Stimulated activated CD8-positive, alpha-beta memory T cell treated with anti-CD3 and anti-CD28 coated beads, Interleukin-7, amount 100 ng/mL, for 4 hours (primary cell): ENCODE results near the gene OR2T27.
"Not testable (repeated sequence)": the region's sequence is repeated elsewhere in the genome, so short reads cannot be mapped to it uniquely, and the experiment has no call there.

Source experiments
- DNase-seq, 2 donors: peaks; one replicate each; pipeline ENCODE4 v3.0.0-alpha.2; 2020; ENCODE audit warnings: low read depth in 2 of 2

OR2T27 gene

DNA sequence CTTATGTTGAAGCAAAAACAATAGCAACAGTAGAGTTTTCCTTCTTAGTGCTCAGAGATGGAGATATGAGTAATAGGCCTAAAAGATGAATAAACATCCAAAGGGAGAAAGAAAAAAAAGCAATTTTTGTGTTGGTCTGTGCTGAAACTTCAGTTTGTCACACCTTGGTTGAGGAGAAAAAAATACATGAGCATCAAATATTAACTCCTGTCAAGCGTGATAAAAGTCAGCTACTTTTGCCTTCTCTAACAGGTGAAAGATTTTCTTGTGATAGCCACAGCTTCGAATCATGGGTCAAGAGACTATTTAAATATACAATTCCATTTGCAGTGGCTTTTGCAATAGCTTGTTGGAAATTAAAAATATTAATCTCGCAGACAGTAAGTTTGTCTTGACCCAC lies 14.4 kb downstream of the OR2T27 start:
- not testable (repeated sequence) for DNase-seq

DNA sequence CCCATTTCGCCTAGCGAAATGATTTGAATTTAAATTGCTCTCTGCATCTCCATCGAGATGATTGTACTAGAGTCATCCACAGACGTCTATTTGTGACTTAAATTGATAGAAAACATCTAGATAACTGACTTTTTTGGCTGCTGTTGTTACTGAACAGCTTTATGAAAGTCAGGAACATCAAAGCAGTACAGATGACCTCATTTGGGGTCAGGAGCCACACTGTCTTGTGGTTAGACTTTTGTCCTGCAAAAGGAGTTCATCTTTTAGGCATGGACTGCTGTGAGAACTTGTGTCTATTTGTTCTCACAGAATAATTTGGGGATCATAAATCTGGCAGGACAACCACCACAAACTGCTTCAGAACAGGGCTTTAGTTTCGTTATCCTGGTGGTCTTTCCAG lies 15.7 kb downstream of the OR2T27 start:
- not testable (repeated sequence) for DNase-seq

DNA sequence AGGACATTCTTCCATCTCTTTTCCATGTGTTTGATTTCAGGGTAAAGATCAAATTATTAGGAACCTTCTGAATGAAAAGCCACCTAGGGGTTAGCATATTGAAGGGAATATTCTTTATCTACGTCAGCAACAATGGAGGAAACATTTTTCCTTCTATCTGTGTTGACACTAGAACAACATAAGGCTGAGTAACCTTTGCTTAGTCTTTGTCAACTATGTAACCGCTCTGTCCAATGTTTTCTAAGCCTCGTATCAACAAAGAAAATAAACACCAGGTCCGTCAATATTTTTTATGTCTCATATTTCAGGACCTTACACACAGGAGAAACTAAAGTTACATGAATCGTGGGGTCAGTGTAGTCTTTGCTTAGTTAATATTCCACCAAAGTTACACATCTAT lies 18.7 kb downstream of the OR2T27 start:
- DNase-seq: not testable (repeated sequence)

DNA sequence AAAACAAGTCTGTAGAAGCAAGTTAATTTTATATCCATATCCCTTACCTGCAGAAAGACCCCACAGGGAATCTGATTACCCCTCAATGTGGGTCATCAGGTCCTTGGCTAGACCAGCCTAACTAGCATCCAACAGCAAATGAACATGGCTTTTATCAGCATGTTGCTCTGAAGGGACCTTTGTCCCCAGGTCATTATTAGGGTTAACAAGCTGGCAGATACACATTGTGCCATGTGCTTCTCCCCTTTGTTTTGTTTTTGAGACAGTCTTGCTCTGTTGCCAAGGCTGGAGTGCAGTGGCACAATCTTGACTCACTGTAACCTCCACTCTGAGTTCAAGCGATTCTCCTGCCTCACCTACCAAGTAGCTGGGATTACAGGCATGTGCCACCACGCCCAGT lies 20.3 kb downstream of the OR2T27 start, which contains the start of gene OR2T11:
TSS of gene OR2T11 (minus strand) at position 101 of the 400 bp plus-strand sequence. CDS start 7,963 bp downstream, outside the sequence.
- not testable (repeated sequence) for DNase-seq

DNA sequence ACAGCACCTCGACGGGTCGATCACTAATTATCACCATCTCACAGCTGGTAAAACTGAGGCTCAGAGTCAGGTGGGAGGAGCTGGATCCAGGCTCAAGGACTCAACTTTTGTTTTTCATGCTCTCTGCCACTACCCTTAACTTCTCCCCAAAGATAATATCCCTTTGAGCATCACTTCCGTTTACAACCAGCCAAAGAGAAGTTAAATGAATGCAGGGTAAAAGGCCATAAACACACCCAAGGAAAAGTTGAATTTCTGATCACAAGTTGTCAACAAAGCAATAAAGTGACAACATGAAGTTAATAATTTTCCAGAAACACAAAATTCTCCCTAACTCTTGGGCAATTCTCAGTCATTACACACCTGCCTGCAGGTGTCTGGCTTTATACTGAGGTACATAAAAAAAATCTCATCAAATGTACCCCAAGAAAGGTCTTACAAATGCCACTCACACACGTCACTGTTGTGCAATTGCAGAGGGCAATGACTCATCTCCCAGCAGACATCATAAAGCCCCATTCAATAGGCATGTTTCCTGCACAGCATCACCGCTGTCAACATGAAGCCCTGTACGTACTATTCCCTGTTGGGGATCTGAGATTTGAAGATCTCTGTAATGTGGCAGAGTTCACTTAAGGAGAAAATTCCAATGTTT lies 23.8 kb downstream of the OR2T27 start:
- DNase-seq: no peak

DNA sequence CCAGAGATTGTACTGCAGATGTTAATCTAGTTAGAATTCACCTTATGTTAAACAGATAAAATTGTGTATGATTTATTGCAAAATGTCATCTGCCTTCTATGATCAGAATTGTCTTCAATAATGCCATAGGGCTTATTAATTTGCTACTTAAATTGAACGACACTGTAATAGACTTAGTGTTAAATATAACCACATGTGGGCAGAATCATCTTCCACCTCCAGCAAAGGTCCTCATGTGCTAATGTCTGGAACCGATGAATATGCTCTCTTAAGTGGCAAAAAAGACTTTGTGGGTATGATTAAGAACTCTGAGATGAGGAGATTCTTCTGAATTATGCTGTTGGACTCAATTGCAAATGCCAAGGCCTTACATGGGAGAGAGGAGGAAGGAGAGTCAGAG lies 24.8 kb downstream of the OR2T27 start:
- no peak for DNase-seq

DNA sequence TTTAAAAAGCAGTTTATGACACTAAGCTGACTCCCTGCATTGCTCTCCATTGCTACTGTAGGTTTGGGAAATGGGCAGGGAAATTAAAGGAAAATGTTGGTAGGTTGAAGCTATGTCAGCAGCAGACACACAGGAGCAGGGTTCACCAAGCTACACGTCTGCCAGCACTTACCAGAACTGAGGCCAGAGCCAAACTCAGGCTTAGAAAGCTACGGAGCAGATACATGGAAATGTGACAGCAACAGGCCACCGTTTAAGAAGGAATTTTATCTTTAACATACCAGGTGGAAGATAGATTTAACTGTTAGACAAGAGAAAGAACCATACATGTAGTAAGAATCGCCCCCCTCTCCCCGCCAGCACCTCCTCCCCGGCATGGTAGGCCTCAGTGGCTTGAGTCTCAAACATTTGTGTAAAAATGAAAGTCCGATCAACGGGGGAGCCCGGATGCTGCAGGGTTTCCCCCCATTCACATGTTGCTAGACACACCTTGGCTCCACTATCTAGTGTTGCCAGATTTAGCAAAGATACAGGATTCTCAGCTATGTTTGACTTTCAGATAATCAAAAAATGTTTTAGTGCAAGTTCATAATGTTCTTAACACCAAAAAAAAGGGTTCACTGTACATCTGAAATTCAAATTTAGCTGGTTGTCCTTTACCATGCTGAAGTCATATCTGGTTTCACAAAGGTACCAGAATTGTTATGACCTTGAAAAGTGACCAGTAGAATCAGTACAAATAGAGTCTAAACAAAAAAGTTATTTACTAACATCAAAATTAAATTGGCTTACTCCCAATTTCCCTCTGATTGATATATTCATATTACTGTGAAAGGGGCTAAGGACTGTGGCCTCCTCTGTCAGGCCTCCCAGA lies 27.1 kb downstream of the OR2T27 start:
- no peak for DNase-seq

DNA sequence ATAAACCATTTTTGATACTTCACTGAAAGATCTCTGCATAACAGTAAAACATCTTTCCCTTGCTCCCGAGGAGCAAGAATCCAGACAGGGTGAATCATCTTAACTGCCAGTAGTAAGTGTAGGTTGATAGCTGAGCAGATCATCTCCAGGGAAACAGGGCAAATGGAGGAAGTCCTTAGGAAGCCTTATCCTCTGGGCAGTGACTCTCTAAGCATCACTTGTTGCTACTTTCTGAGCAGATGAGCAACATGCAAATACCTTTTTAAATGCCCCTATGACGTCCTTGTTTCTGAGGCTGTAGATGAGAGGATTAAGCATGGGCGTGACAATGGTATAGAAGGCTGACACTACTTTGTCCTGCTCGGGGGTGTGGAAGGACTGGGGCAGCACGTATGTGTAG lies 29.4 kb downstream of the OR2T27 start:
- no peak for DNase-seq

DNA sequence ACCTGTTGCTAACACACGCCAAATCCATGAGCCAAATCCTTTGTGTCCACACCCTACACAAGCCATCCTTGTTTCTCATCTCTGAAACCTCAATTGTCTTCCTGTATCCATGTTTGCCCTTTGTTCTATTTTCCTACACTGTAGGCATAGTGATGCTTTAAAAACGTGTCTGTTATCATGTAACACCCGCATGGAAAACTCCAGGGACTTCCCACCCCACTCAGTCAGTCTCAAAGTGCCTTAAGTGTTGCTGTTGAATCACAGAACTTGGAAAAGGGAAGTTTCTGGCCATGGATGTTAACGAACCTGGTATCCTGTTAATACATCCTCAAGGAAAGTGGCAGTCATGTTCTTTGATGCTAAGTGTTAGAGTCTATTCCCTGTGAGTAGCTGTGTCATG lies 30.2 kb downstream of the OR2T27 start:
- DNase-seq: no peak

DNA sequence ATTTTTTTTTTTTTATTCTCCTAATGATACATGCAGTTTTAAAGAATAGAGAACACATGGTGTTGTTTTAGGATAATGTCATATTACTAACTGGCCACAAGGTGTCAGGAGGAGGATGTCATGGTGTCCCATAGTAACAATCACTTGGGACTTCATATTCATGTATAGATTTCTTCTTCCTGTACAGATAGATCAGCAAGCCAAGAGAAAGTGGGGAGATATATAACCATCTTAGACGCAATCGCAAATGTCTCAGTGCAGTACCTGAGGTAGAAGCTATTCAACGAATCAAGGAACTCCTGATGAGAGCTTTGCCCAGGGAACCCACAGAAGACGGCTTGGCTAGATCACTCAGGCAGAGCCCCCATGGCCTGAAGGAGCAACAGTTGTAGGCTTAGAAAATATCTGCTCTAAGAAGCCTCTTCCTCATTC lies 32.7 kb downstream of the OR2T27 start:
- no peak for DNase-seq

DNA sequence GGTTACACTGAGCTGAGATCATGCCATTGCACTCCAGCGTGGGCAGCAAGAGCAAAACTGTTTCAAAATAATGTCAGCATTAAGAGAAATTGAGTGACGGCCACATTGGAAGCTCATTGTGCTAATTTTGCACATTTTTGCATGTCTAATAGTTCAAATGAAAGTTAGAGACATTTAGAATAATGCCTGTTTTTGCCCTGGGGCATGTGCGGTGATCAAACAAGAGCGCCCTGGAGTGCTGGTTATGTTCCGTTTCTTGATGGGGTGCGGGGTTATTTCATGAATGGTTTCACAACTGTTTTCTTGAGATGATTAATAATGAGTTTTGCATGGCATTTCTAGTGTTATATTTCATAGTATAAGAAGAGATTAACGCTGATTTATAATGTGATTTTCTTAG lies 33.6 kb downstream of the OR2T27 start:
- DNase-seq: no peak

DNA sequence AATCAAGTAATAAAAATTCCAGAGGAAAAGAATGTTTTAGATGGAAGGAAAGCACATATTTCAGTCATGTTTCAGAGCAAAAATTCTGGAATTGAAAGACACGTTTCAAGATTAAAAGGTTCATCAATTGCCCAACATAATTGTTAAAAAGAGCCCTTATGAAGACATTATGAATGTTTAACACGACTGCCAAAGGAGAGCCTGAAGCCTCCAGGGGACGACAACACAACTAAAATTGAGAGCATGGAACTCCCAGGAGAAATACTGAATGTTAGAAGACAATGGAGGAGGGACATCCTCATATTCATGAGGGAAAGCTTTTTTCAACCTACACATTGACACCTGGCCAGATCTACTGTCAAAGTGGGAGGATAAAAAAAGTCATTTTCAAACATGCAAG lies 36.5 kb downstream of the OR2T27 start:
- peak; percentile 3 to 11 for DNase-seq

DNA sequence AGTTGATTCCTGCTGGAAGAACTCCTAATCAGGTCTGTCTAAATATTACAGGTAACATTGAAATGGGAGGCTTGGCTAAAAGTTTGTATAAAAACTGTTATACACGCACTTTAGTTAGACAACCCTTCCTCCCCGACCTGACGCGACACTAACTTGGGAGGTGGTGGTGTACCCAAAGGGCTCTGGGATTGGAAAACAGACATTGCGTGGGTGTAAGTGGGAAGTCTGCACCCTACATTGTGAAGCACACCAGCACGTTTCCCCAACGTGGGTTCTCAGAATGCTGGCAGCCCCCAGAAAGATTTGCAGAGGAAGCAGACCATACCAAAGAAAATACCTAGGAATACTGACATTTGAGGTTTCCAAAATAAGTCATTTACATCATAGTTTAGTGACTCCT lies 37.2 kb downstream of the OR2T27 start:
- no peak for DNase-seq

DNA sequence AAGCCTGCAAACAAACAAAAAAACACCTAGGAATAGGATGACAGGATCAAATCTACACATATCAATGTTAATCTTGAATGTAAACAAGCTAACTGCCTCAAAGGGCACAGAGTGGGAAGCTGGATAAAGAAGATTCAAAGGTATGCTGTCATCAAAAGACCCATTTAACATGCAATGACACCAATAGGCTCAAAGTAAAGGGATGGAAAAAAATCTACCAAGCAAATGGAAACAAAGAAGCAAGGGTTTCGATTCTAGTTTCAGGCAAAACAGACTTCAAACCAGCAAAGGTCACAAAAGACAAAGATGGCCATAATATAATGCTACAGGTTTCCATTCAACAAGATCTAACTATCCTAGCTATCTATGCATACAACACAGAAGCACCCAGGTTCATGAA lies 41.6 kb downstream of the OR2T27 start:
- no peak for DNase-seq

DNA sequence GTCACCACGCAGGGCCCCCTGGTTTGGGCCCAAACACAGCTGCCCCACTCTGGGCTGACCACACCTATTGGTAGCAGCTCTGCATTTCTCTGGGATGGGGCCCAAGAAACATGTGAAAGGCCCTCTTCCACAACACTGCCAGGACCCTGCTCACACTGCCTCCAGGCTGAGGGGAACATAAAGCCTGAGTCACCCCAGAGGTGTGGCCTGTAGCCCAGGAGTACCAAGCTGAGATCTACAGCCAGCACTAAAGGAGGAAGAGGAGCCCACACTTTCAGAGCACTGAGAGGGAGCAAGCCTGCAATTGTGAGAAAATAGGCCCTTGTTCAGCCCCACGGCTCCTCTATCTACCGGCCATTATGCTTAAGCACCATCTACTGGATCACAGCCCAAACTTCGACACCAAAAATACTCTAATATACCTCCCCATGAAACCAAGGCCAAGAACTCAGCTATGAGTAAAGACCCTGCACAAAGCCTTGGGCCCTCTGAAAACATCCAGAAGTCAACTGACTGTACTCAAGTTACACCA lies 43.4 kb downstream of the OR2T27 start:
- no peak for DNase-seq

DNA sequence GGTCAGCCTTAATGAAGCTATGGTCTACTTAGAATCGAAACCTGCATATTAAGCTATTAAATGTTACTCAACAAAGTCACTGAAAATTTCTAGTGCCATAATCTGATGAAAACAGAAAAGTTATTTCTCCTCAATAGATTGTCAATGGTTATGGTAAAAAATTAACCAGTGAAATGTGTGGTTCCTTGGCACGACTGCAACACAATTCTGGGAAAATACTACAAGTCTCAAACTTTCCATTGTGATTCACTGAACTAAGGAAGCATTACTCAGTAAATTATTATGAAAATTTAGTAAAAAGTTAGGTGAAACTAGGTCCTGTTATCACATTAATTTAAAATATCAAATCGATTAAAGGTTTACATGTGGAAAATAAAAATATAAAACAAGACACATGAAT lies 45.0 kb downstream of the OR2T27 start:
- DNase-seq: no peak
